ENCODE data around the gene PDE10A. TPM values are rescaled to one million over a fixed set of nuclear protein-coding genes. Genes with fewer than 3 reads are reported as not detected.

PDE10A gene
- total RNA-seq, 1 donor from 2014 or later = 4.6 TPM

DNA sequence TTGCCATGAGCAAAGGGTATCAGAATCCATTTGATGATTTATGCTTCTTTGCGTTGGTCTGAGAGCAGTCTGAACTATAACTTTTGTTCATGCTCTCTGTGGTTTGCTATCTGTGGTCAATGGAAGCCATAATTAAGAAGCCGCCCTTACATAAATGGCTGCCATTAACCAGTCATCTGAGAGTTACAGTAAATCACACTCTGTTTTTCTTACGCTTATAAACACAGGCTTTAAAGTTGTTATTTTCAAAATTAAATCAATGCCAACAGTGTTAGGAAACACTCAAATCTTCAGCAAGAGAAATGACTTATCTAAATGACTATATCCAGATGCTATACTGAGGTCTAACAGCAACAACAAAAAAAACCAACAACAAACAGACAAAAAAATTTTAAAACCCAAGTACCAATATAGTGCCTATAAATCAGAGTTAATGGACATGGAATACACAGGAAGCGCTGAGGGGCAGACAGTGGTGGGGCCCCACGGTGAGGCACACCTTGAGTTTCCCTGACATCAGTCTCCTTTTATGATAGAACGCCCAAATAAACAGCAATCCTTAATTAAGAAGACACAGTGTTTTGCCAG, 245.7 kb downstream of the PDE10A start:
- no peak for DNase-seq (ENCODE audit: low read depth in 2 of 2)

DNA sequence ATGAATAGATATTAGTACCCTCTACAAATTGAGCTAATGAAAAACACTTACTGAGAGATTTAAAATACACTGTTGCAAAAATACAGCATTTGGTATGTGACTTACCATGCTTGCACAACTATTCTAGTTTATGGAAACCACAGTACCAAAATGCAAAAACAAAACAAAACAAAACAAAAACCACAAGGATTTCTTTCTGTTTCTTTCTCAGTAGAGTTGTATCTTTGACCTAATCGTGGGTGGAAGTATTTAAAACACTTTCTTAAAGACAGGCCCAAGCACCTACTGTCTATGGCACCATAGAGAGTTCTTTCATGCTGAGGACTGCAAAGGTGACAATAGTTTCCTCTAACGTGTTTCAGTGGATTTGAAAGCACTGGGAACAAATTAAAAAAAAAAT, 258.3 kb downstream of the PDE10A start:
- DNase-seq (ENCODE audit: low read depth in 2 of 2) = no peak

DNA sequence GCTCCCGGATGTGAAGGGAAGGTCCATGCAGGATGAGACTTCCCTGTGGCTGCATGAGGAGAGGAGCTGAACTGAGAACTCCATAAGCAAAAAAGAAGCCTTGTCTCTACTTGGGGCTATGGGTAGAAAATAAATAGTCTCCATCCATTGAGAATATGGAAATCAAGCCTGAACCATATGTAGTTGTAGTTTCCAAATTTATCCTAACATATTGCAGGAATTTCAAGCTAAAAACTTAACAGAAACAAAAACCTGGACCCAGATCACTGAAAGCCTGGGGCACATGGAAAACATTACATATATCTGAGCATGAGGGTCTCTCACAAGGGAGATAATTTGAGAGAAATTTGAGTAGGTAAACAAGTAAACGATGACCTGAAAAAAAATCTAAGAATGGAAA, 258.7 kb downstream of the PDE10A start:
- no peak for DNase-seq (ENCODE audit: low read depth in 2 of 2)

DNA sequence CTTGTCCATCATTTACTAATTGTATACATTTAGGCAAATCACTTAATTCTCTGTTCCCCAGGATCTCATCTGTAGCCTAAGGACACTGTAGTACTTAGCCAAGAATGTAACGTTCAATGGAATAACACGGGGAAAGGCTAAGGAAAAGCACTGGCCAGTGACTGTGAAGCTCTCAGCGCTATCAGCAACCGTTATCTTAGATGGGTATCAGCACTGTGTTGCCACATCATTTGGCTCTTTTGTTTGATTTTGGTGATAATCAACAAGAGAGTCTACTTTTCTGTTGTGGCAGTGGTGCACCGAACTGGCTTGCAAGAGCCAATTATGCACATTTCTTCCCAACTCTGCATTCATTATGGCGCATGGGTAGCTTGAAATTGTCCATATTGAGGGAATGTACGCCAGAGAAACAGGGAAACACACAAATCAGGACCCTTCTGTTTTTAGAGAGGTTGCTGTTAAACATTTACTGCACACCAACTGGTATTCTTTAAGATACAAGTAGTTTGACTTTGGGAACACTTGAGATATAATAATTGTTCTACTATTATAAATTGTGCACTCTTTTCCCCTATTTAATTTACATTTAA, 259.9 kb downstream of the PDE10A start:
- DNase-seq (ENCODE audit: low read depth in 2 of 2) = no peak

DNA sequence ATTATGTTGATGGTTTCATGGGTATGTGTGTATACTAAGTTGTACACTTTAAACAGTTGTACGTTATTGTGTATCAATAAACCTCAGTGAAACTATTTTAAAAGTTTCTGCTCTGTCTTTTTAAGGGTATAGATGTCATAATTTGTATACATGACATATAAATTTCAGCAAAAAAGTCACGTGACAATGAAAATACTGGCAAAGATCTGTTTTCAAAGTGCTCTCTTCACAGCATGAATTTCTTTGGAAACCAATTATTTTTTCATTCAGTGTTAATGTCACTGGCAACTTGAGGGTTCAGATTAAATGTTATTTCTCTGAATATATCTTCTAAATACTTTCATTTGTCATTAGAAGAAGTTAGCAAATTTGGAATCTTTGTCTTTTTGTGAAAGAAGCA, 261.9 kb downstream of the PDE10A start:
- DNase-seq (ENCODE audit: low read depth in 2 of 2) = no peak

DNA sequence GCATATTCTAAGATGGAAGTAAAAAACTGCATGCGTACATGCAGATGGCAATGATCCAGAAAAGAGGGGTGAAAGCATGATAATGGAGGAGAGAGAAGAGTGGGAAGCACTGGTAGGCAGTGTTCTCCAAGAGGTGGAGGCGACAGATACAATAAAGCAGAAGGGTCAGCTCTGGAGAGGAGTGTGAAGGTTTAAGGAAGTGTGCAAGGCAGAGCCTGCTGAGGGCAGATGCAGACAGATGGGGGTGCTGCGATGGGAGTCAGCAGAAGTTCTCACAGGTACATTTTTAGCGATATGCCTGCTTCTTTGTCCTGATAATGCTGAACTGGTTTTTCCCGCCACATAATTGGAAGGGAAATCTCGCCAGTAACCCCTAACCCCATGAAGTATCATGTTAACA, 272.6 kb downstream of the PDE10A start:
- DNase-seq (ENCODE audit: low read depth in 2 of 2) = no peak

DNA sequence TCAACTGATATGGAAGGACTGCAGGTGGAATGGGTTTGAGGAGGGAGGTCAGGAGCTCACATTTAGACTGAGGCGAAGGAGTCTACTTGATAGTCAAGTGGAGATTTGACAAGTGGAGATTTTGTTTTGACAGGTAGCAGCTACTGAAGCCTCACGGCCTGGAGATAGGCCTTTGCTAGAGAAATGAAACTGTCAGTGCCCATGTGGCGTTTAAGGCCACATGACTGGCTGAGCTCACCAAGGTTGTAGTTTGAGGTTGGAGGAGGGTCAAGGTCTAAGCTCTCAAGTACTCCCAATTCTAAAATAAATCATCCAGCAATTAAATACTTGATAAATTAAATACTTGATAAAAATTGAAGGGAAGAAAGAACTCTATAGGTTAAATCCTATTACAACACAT, 273.5 kb downstream of the PDE10A start:
- no peak for DNase-seq (ENCODE audit: low read depth in 2 of 2)

DNA sequence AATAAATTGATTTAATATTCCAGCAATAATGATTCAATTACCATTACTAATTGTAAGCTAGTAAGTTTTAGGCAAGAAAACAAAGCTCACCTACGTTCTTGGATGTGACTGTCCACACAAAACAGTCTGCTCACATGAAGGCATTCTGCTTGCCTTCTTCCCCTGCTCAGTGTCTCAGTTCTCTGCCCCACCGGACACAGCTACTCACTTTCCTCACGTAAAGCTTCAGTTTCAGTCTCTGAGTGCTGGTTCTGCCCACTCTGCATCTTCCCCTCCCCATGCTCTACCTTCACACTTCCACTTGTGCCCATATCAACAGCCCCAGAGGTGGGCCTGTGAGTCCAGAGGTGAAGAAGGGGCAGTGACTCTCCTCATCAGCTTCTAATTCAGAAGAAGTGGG, 279.7 kb downstream of the PDE10A start:
- no peak for DNase-seq (ENCODE audit: low read depth in 2 of 2)

DNA sequence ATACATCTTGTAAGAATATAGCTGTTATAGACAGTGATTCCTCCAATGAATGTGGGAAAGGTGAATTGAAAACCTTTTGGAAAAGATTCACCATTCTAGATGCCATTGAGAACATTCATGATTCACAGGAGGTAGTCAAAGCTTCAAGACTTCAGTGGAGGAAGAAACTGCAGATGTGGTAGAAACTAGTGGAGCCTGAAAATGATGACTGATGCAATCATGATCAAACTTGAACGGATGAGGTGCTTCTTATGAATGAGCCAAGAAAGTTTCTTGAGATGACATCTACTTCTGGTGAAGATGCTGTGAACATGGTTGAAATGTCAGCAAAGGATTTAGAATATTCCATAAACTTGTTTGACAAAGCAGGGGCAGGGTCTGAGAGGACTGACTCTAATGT, 286.9 kb downstream of the PDE10A start:
- DNase-seq (ENCODE audit: low read depth in 2 of 2) = no peak

DNA sequence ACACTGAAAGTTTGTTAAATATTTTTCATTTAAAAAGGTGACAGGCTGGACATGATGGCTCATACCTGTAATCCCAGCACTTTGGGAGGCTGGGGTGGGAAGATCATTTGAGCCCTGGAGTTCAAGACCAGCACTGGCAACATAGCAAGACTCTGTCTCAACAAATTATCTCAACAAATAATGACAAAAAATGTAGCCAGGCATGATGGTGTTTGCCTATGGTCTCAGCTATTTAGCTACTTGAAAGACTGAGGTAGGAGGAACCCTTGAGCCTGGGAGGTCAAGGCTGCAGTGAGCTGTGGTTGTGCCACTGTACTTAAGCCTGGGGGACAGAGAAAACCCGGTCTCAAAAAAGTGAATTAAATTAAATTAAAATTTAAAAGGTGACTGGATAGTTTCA, 297.7 kb downstream of the PDE10A start:
- DNase-seq (ENCODE audit: low read depth in 2 of 2) = no peak

DNA sequence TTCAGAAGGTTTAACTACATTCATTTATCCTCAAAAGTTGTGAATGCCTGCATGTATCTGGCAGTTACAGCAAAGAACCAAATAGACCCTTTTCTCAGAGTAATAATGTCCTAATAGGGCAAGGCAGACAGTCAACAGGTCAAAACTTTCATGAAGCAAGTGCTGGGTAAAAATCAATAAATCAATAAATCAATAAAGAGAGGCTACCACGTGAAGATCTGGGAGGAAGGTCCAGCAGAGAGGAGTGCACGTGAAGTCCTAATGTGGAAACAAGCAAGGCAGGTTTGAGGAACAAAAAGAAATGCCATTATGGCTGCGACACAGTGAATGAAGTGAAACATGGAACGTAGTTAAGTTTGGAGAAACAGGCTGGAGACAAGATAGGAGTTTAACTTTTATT, 317.3 kb downstream of the PDE10A start:
- no peak for DNase-seq (ENCODE audit: low read depth in 2 of 2)

DNA sequence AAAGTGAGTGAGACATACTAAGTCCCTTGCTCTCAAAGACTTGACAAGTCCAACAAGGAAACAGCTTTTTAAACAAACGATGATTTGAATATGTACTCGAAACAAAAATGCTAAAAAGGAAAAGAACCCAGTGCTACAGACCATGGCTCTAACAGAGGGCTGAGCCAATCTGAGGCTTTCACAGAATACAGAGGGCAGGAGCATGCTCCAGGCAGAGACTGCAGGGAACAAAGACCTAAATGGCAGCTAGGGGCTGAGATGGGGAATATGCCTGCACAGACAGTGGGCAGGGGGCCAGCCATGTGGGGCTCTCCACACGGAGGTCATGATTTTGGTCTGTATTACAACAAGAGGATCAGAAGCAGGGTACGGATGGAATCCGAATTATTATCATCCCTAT, 322.5 kb downstream of the PDE10A start:
- DNase-seq (ENCODE audit: low read depth in 2 of 2) = no peak

DNA sequence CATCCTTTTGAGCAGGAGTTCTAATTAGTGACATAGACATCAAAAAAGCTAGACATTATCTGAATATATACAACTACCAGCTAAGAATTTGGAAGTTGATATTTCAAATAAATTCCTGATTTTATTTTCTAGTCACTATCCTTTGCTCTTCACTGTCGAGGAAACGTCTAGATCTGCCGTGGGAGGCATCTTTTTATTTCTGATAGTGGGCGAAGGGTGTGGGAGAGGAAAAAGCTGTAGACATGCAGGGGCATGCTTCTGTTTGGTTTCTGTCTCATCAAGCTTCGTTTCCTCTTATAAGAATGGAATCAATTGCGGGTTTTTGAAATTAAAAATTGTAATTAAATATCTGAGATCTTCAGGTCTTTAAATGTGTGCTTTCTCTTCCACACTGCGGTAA, 337.4 kb downstream of the PDE10A start:
- no peak for DNase-seq (ENCODE audit: low read depth in 2 of 2)

DNA sequence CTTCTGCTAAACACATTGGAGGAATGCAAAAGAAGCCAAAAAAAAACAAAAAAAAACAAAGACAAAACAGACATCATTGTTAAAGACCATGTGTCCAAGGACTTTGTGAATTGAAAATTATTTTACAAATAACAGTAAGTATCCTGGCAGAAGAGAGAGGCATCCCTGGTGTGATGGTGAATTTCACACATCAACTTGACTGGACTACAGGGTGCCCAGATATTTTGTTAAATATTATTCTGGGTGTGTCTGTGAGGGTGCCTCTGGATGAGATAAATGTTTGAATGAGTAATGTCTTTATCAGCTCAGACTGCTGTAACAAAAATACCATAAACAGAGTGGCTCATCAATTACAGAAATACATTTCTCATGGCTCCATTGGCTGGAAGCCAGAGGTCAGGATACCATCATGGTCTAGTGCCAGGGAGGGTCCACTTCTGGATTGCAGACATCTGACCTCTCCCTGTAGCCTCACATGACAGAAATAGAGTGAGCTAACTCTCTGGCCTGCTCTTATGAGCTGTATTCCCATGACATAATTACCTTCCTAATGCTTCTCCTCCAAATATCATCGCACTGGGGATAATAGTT, 341.4 kb downstream of the PDE10A start:
- DNase-seq (ENCODE audit: low read depth in 2 of 2) = no peak

DNA sequence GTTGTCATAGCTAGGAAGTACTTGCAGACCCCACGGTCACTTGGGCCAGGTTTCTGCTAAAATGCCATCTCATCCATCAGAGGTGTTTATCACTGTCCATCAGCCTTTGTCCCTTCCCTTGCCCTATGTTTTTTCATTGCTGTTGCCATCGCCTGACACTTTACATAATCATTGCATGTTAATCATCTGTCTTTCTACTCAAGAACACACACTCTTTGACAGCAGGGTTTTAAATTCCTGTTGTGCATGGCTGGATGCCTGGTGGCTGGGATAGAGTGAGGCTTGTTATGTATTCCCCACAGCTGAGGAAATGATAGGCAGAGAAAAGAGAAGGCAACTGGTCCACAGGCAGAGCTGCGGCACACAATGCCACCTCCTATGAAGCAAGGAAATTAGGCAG, 341.9 kb downstream of the PDE10A start:
- no peak for DNase-seq (ENCODE audit: low read depth in 2 of 2)

DNA sequence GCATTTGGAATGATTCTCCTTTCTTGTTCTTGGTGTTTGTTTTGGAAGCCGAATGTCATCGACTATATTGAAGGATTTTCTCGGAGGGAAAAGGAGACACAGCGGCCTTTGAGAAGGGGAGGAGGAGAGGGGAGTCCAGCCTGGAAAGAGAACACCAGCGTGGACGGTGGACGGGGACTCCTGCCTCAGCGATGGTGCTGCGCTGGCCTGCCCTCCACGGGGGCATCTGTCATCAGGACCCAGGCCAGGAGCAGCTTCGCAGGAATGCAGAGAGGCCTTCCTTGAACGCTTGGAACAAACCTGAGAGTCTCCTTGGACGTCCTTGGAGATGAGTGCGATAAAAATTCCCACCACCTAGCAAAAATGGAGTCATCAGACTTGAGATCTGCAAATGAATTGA, 345.3 kb downstream of the PDE10A start:
- DNase-seq (ENCODE audit: low read depth in 2 of 2) = no peak

DNA sequence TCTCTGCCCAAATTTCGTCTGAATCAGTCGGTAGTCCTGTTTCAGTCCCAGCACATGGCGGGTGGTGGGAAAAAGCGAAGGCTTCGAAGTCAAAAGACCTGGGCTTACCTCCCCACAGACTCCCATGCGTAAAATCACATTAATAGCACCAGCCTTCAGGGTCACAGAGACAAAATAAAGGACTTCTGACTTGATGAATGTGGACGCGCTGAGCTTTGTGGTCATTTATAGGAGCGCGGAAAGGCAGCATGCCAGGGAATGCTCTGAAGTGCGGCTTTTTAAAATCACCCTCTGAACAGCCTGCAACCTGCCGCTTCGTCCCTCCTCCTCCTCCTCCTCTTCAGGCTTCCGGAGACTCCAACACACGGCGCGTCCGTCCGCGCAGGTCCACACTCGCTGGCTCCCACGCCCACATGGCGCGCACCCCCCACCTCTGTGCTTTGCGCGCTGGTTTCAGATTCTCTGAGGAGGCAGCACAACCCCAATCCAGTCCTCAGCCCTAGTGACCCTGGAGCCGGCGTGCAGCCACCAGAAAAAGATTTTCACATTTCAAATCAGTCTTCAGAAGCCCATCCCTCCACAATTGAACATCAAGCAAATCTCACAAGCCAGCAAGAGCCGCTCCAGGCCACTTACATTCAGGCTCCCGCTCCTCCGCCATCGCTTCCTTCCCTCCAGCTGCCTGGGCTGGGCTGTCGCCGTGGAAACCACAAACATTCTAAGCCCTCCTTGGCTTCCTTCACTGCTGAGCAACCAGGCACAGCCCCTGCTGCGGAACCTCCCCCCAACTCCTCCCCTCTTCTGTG, 353.9 kb downstream of the PDE10A start, which contains the start of gene C6orf118:
C6orf118 (minus strand) TSS at position 680 of the 806 bp plus-strand sequence; CDS start at position 661, 19 bp downstream.
- peak; percentile 24 to 34 for DNase-seq (ENCODE audit: low read depth in 2 of 2)

DNA sequence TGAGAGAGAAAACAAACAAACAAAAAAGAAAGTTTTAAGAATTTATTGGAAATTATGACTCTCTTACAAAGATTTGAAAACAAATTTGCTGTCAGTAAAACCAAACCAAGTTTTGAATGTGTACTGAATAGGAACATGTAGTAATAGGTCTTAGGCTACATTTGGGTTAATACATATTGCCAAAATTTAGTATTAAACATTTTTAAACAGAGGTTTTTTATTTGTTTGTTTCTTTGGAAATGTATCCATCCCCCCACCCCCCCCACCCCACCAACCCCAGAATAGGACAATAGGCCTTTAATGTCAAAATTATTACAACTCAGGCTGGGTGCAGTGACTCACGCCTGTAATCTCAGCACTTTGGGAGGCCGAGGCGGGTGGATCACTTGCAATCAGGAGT, 356.1 kb downstream of the PDE10A start:
- DNase-seq (ENCODE audit: low read depth in 2 of 2) = no peak

DNA sequence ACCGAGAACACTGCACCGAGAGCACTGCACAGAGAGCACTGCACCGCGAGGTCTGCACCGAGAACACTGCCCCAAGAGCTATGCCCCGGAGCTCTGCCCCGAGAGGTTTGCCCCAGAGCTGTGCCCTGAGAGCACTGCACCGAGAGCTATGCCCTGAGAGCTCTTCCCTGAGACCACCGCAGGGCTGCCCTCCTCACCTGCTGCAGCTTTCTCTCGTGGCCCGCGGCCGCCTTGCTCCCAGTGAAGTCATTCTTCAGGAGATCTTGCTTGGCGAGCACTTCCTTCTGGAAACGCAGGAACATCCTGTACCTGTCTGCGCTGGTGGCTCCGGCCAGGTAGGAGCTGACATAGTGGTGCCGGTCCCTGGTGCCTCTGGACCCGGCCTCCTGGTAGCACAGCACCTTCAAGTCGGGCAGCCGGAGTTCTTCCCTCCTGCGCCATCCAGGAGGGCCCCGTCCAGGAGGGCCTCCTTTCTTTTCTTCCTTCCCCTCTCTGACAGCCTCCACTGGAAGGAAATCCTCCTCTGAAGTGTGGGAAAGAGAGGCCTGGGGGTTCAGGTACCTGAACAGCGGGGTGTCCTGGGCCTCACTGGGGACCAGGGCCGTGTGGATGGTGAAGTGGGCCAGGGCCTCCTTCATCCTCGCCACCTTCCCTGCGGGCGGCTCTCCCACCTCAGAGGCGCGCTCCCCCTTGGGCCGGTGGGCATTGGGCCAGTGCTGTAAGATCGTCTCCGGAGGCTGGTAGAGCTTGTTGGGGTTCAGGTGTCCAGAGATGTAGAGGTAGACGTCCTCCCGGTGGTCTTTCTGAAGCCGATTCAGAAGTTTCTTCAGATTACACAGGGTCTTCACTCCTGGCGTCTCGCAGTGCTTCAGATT, 361.4 kb downstream of the PDE10A start:
- no peak for DNase-seq (ENCODE audit: low read depth in 2 of 2)

DNA sequence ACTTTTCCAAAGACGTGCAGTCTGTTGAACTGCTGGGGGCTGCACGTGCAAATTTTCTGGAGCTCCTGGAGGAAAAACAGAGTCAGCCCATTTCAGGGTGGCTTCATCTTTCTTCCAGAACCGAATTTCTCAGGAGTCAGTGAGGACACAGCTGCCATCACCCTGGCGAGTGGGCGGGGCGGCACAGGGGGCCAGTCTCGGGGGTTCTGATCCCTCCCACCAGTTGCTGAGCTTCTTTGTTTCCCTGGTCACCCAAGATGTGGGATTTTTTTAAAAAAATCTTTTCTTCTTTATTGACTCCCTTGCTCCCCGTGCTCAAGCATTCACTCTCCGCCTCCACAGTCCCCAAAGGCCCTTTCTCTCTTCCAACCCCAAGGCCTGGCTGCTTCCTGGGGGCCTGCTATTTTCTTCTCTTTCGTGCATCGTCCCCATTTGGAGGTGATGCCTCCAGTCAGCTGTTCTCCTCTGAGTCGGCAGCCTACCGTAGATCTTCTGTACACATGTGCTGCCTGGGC, 362.6 kb downstream of the PDE10A start:
- no peak for DNase-seq (ENCODE audit: low read depth in 2 of 2)

DNA sequence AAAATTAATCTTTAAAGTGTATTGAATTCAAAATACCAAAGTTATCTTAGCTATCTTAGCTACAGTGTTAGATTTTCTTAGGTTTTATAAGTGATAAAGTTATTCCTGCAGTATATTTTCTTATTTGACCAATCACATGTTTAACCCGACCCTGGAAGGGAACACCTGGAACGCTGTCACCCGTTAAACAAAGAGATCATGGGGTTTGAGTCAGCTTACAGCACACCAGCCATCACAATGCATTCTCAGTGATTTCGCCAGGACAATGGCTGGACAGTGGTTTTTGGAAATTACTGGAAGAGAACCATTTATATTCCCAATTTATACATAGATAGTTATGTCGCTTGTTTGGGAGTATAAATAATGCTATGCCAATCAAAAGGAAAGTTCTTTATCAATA, 364.2 kb downstream of the PDE10A start:
- no peak for DNase-seq (ENCODE audit: low read depth in 2 of 2)
